Heart left ventricle (tissue), 16 donors: ENCODE measurements around the gene FZD1. TPM values are rescaled to one million over a fixed set of nuclear protein-coding genes. Genes with fewer than 3 reads are reported as not detected.

Source experiments
- ATAC-seq, 4 donors: fragments of 200-7000 bp; cut with Tn5 transposase; one replicate each; pipeline ENCODE4 v1.9.1; 2020 to 2022; ENCODE audit warnings: moderate library complexity in 4 of 4, mild to moderate bottlenecking in 3 of 4, moderate number of reproducible peaks in 1 of 4
- DNase-seq, 5 donors: peaks; one replicate each; pipeline ENCODE4 v3.0.0-alpha.2; 2020
- H3K27ac ChIP-seq, 12 donors: fragments of 200-600 bp; sonication (generic) in 4 of 12; one replicate each; pipeline versions ENCODE4 v1.5.0 to v1.8.0; 2016 to 2022; ENCODE audit warnings: mild to moderate bottlenecking in 2 of 12
- H3K27me3 ChIP-seq, 9 donors: fragments of 200-600 bp; sonication (generic) in 2 of 9; one replicate each; pipeline versions ENCODE4 v1.5.1 to v1.8.0; 2016 to 2022; ENCODE audit warnings: mild to moderate bottlenecking in 3 of 9
- H3K36me3 ChIP-seq, 9 donors: fragments of 200-600 bp; sonication (generic) in 2 of 9; one replicate each; pipeline versions ENCODE4 v1.5.0 to v1.8.0; 2018 to 2022; ENCODE audit warnings: mild to moderate bottlenecking in 2 of 9
- H3K4me1 ChIP-seq, 12 donors: fragments of 200-600 bp; sonication (generic) in 4 of 12; one replicate each; pipeline versions ENCODE4 v1.5.0 to v1.8.0; 2016 to 2022; ENCODE audit warnings: mild to moderate bottlenecking in 3 of 12
- H3K4me3 ChIP-seq, 12 donors: fragments of 200-600 bp; sonication (generic) in 4 of 12; one replicate each; pipeline versions ENCODE4 v1.5.0 to v1.8.0; 2017 to 2022; ENCODE audit warnings: mild to moderate bottlenecking in 9 of 12, moderate library complexity in 4 of 12
- H3K9me3 ChIP-seq, 12 donors: fragments of 200-600 bp; sonication (generic) in 4 of 12; one replicate each; pipeline versions ENCODE4 v1.5.0 to v1.8.0; 2016 to 2022; ENCODE audit warnings: mild to moderate bottlenecking in 1 of 12
- POLR2A ChIP-seq, 2 donors: fragments of 450-650 bp; IDR thresholded peaks; one replicate each; pipeline ENCODE4 v1.6.1; 2017; ENCODE audit warnings: antibody characterized with exemption in 2 of 2, mild to moderate bottlenecking in 2 of 2, moderate library complexity in 2 of 2
- WGBS, 4 donors: extraction: QIAGEN DNeasy Blood & Tissue Kit in 2 of 4; methylation state at CpG; one replicate each; pipeline versions ENCODE4 v1.1.5 to v1.1.7; 2013 to 2018; 5-methylcytosine and 5-hydroxymethylcytosine counted together
- intact Hi-C, 10 donors: fragments of 100-400 bp; cut with DNase I; formaldehyde crosslinking; loops; one replicate each; pipeline versions ENCODE4 v1.11.1 to v1.14.2; 2022
- polyA plus RNA-seq, 2 donors: library from polyadenylated mRNA; stranded (reverse); fragments of 200-250 nt; gene quantifications; one replicate each; pipeline ENCODE4 v1.2.3, GENCODE V29; 2013
- total RNA-seq, 9 donors: library from RNA; depleted of rRNA in 2 of 9; stranded (reverse); fragments of >200 nt in 2 of 9; fragmentation: NEBNext Ultra II Directional in 3 of 9; extraction: Animal tissue kit (Norgen Biotek cat#: 25700) in 3 of 9; gene quantifications; one replicate each; pipeline versions ENCODE4 v1.1.0 to v1.2.4, GENCODE V29; 2016 to 2023
- TF ChIP-seq, protein P1 (sequence below), 12 donors: fragments of 200-600 bp; sonication (generic) in 4 of 12; IDR thresholded peaks; one replicate each; pipeline versions ENCODE4 v1.5.0 to v1.8.0; 2018 to 2022; ENCODE audit warnings: antibody characterized with exemption in 12 of 12, mild to moderate bottlenecking in 5 of 12
- donor health status: ischemic (EF 13 %, LVEDD 7.1; RV severe dilation, severe dysfunction).
- donor health status: healthy with polysubstance abuse.
- donor health status: DM: no; HTN: yes; CAD: no.
- donor health status: DM: no; HTN: no; CAD: no.
- donor health status: ischemic (EF 25% LVEDD 6.9; RV normal size, moderate dysfunction).
- donor health status: ischemic (EF 25% LVEDD 5.7; RV mildly dilated, moderate dysfunction).
- donor health status: healthy.
- donor health status: DM: yes; HTN: yes; CAD: no.
- donor health status: ischemic (EF 35%, LVEDD 5.7; RV mildly dilated, moderate dysfunction).
- donor health status: nonischemic (EF 11% LVEDD 7.7; RV severe dilation, severe dysfunction).
- donor health status: DM: yes; HTN: yes; CAD: no.
- donor health status: PGD.
- donor health status: ischemic (EF 29% LVEDD 5.4; RV normal size, mild dysfunction).
- donor health status: nonischemic (EF 23%, LVEDD 6.1; RV moderate dilation, normal function).

Gene FZD1
- total and polyA plus RNA-seq, 11 donors = 4.7 to 29.8 (median 16.5) TPM

DNA sequence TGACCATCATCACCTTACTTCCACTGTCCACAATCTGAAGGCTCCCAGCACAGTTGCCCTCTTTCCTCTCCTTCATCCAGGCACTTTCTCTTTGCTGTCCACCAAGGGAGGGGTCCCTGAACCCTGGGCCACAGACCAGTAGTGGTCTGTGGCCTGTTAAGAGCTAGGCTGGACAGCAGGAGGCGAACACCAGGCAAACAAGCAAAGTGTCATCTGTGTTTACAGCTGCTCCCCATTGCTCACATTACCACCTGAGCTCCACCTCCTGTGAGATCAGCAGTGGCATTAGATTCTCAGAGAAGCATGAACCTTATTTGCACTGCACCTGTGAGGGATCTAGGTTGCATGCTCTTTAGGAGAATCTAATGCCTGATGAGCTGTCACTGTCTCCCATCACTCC, 27.7 kb downstream of the FZD1 start:
- intact Hi-C loops = no loop called here
- H3K4me3 ChIP-seq = no peak overlapping the region
- peaks cover 0 to 3% (median 0%) of the 10 kb centered on the region in 9 donors for H3K27me3 ChIP-seq
- 96 to 100% (median 100%) methylated on average over 1 of the region's 1 CpG for WGBS, 4 donors
- TF ChIP-seq POLR2A (IDR thresholded peaks at IDR 0.05) = no peak
- TF ChIP-seq, protein P1, sequence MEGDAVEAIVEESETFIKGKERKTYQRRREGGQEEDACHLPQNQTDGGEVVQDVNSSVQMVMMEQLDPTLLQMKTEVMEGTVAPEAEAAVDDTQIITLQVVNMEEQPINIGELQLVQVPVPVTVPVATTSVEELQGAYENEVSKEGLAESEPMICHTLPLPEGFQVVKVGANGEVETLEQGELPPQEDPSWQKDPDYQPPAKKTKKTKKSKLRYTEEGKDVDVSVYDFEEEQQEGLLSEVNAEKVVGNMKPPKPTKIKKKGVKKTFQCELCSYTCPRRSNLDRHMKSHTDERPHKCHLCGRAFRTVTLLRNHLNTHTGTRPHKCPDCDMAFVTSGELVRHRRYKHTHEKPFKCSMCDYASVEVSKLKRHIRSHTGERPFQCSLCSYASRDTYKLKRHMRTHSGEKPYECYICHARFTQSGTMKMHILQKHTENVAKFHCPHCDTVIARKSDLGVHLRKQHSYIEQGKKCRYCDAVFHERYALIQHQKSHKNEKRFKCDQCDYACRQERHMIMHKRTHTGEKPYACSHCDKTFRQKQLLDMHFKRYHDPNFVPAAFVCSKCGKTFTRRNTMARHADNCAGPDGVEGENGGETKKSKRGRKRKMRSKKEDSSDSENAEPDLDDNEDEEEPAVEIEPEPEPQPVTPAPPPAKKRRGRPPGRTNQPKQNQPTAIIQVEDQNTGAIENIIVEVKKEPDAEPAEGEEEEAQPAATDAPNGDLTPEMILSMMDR (IDR thresholded peaks at IDR 0.05) = no peak
- no peaks in the 10 kb centered on the region for H3K36me3 ChIP-seq
- no peak for ATAC-seq
- no peak overlapping the region for H3K27ac ChIP-seq
- peaks cover 0 to 5% (median 0%) of the 10 kb centered on the region in 12 donors for H3K4me1 ChIP-seq
- H3K9me3 ChIP-seq = no peaks in the 10 kb centered on the region
- no peak for DNase-seq

DNA sequence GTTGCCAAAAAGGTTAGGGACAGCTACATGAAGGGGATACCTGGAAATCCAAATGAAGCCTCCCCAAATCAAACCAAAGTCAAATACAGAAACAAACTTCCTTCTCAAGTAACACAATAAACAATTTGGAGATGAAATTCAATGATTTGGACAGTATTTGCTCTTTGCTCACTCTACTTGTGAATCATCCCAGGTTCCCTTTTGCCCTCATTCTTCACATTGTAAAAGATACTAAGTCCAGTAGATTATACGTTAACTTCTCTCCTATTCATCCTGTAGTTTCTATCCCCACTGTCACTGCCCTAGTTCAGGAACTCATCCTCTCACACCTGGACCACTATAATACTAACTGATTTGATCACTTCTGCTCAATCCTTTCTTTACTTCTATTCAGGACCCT, 28.3 kb downstream of the FZD1 start:
- WGBS, 4 donors = 94 to 98% (median 97%) methylated on average over 1 of the region's 1 CpG
- no peak for DNase-seq
- Histone ChIP-seq H3K27me3 (peaks cover 0 to 3% (median 0%) of the 10 kb centered on the region in 9 donors), H3K27ac (no peak overlapping the region), H3K9me3 (no peaks in the 10 kb centered on the region), H3K36me3 (no peaks in the 10 kb centered on the region), H3K4me3 (no peak overlapping the region), H3K4me1 (peaks cover 0 to 5% (median 0%) of the 10 kb centered on the region in 12 donors)
- ATAC-seq = no peak
- intact Hi-C loops = no loop called here
- TF ChIP-seq, protein P1 (IDR thresholded peaks at IDR 0.05) = no peak
- no peak for TF ChIP-seq POLR2A (IDR thresholded peaks at IDR 0.05)

DNA sequence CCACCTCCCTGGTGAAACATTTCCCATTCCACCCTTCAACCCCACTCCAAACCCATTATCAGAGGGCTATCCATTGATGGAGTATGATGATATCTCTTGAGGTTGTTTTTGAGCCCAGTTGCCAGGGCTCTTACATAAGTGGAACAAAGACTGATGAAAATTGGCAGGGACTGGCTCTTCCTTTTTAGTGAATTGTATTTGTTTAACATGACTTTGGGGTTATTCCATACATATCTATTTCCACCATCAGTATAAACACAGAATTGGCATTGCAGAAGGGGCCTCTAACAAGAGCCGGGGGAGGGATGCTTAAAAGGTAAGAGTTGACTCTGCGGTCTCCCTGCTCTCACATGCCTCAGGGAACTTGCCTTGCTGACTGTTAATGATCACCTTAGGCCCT, 28.9 kb downstream of the FZD1 start:
- no peak overlapping the region for H3K27ac ChIP-seq
- H3K36me3 ChIP-seq = no peaks in the 10 kb centered on the region
- no peaks in the 10 kb centered on the region for H3K4me1 ChIP-seq
- WGBS, 4 donors = 87 to 98% (median 97%) methylated on average over 2 of the region's 2 CpGs
- DNase-seq (no peak), ATAC-seq (no peak)
- intact Hi-C loops = no loop called here
- H3K4me3 ChIP-seq = no peak overlapping the region
- peaks cover 0 to 3% (median 0%) of the 10 kb centered on the region in 9 donors for H3K27me3 ChIP-seq
- TF ChIP-seq POLR2A (IDR thresholded peaks at IDR 0.05) = no peak
- TF ChIP-seq, protein P1 (IDR thresholded peaks at IDR 0.05) = no peak
- H3K9me3 ChIP-seq = no peaks in the 10 kb centered on the region

DNA sequence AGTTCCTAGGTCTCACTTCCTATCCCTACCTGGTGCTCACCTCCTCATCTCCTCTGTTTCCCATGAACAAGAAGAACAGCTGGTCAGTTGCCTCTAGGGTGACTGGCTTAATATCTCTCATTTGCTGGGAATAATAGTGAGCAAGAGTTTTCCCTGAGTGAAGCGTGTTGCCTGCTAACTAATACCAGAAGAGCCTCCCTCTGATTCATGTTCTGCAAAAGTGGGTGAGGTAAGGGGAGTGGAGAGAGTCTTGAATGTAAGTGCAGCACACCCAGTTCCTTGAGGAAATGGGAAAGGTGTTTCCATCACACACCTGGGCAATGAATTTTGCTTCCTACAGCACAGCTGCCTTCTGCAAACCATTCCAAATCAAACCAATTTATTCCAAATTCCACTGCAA, 29.6 kb downstream of the FZD1 start:
- 94 to 100% (median 100%) methylated on average over 1 of the region's 1 CpG for WGBS, 4 donors
- no peak overlapping the region for H3K27ac ChIP-seq
- peaks cover 0 to 6% (median 0%) of the 10 kb centered on the region in 12 donors for H3K4me1 ChIP-seq
- ATAC-seq = no peak
- no peak overlapping the region for H3K4me3 ChIP-seq
- no peaks in the 10 kb centered on the region for H3K36me3 ChIP-seq
- H3K27me3 ChIP-seq = peaks cover 0 to 3% (median 0%) of the 10 kb centered on the region in 9 donors
- no peak for DNase-seq
- no peak for TF ChIP-seq POLR2A (IDR thresholded peaks at IDR 0.05)
- TF ChIP-seq, protein P1 (IDR thresholded peaks at IDR 0.05) = no peak
- intact Hi-C loops = no loop called here
- no peaks in the 10 kb centered on the region for H3K9me3 ChIP-seq
